GM19328 (cell line): ENCODE data around the gene NKD2.

Experiments
- ATAC-seq: cut with Tn5 transposase; IDR thresholded peaks from one replicate; pipeline ENCODE4 v1.9.1; 2021; ENCODE audit warnings: mild to moderate bottlenecking, moderate library complexity; ENCODE audit not compliant: unreplicated experiment

NKD2 gene

GRCh38 chr5:1039706-1040260 is 31.2 kb downstream of the NKD2 start:
- ATAC-seq = no peak

GRCh38 chr5:1040571-1040970 is 32.0 kb downstream of the NKD2 start:
- no peak for ATAC-seq

- no peak for ATAC-seq
Observed at GRCh38 chr5:1041225-1042143, 32.9 kb downstream of the NKD2 start.

GRCh38 chr5:1042626-1043025 is 34.0 kb downstream of the NKD2 start:
- ATAC-seq = no peak

- ATAC-seq = no peak
Observed at GRCh38 chr5:1043327-1043726, 34.7 kb downstream of the NKD2 start.

- ATAC-seq = no peak
Observed at GRCh38 chr5:1044117-1044516, 35.5 kb downstream of the NKD2 start.

- ATAC-seq = no peak
Observed at GRCh38 chr5:1045960-1046560, 37.5 kb downstream of the NKD2 start.

- ATAC-seq = no peak
Observed at GRCh38 chr5:1047332-1047965, 38.8 kb downstream of the NKD2 start.

GRCh38 chr5:1048162-1048721 is 39.6 kb downstream of the NKD2 start:
- ATAC-seq = no peak

GRCh38 chr5:1048861-1049838 is 40.5 kb downstream of the NKD2 start:
- no peak for ATAC-seq

GRCh38 chr5:1050423-1051365 is 42.1 kb downstream of the NKD2 start:
- no peak for ATAC-seq

GRCh38 chr5:1051366-1051720 is 42.7 kb downstream of the NKD2 start:
- no peak for ATAC-seq

GRCh38 chr5:1052076-1052475 is 43.5 kb downstream of the NKD2 start:
- no peak for ATAC-seq

GRCh38 chr5:1052641-1053390 is 44.2 kb downstream of the NKD2 start:
- ATAC-seq = no peak

- no peak for ATAC-seq
Observed at GRCh38 chr5:1053391-1054017, 44.9 kb downstream of the NKD2 start.

GRCh38 chr5:1054018-1054798 is 45.6 kb downstream of the NKD2 start:
- ATAC-seq = no peak
